ENCODE measurements around the gene OLFML2B. TPM values are rescaled to one million over a fixed set of nuclear protein-coding genes. Genes with fewer than 3 reads are reported as not detected.

OLFML2B gene
- total RNA-seq, 2 donors from 2014 or later: 1.6 to 4.9 TPM

DNA sequence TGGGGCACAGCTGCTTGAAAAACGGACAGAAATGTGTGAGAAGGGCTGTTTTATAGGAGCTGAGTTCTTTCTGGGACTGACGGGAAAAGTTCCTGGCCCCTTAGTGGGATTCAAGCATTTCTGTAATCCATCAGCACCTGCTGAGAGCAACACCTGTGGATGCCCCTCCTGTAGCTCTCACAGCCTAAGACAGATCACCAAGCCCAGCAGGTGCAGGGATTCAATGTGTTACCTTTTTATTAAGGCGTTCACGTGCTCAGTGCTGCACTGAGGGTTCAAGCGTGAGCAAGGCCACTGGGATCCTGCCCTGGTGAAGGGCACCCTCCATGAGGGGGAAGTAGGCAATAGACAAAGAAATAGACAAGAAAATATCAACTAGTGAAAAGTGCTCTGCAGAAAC lies 14.9 kb downstream of the OLFML2B start:
- WGBS, 2 donors: 69 to 86% methylated on average over 5 of the region's 5 CpGs
- TF ChIP-seq, protein P1, sequence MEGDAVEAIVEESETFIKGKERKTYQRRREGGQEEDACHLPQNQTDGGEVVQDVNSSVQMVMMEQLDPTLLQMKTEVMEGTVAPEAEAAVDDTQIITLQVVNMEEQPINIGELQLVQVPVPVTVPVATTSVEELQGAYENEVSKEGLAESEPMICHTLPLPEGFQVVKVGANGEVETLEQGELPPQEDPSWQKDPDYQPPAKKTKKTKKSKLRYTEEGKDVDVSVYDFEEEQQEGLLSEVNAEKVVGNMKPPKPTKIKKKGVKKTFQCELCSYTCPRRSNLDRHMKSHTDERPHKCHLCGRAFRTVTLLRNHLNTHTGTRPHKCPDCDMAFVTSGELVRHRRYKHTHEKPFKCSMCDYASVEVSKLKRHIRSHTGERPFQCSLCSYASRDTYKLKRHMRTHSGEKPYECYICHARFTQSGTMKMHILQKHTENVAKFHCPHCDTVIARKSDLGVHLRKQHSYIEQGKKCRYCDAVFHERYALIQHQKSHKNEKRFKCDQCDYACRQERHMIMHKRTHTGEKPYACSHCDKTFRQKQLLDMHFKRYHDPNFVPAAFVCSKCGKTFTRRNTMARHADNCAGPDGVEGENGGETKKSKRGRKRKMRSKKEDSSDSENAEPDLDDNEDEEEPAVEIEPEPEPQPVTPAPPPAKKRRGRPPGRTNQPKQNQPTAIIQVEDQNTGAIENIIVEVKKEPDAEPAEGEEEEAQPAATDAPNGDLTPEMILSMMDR (IDR thresholded peaks at IDR 0.05): no peak
- TF ChIP-seq POLR2A (IDR thresholded peaks at IDR 0.05): no peak
- intact Hi-C loops (cut with DNase I): no loop called here

DNA sequence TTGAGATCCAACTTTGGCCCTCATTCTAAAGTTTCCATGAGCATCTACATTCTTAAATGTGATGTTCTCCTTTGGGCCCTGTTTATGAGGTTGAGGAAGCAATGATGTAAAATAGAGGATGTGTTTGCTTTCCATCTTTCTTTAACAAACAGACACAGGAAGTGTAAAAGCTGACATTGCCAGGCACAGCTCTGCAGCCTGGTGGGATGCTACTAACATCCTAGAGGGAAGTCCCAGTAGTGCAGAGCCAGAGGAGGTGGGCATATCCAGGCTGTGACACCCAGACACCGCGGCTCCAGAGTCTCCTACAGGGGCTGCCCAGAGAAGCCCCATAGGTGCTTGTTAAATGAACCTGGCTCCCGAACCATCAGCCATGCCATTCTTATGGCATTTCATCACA lies 16.2 kb downstream of the OLFML2B start:
- Histone ChIP-seq H3K36me3 (replicated peaks in 1 of 2; ENCODE audit: insufficient read depth in 1 of 2, low read depth in 2 of 2) (no peaks in the 10 kb centered on the region), H3K27ac (no peak overlapping the region), H3K9me3 (no peaks in the 10 kb centered on the region), H3K27me3 (no peaks in the 10 kb centered on the region), H3K4me1 (peaks cover 17% of the 10 kb centered on the region), H3K4me3 (no peak overlapping the region)
- ATAC-seq (no peak), DNase-seq (no peak)
- 90% methylated on average over 2 to 3 of the region's 3 CpGs for WGBS, 2 donors
- intact Hi-C loops (cut with DNase I): no loop called here
- TF ChIP-seq POLR2A (IDR thresholded peaks at IDR 0.05): no peak
- TF ChIP-seq, protein P1 (IDR thresholded peaks at IDR 0.05): no peak

More for the DNA sequence above, 14.9 kb downstream of the OLFML2B start:
- Histone ChIP-seq H3K9me3 (no peaks in the 10 kb centered on the region), H3K4me1 (peaks cover 17% of the 10 kb centered on the region), H3K27ac (no peak overlapping the region), H3K4me3 (no peak overlapping the region), H3K36me3 (replicated peaks in 1 of 2; ENCODE audit: insufficient read depth in 1 of 2, low read depth in 2 of 2) (no peaks in the 10 kb centered on the region), H3K27me3 (no peaks in the 10 kb centered on the region)
- ATAC-seq: no peak
- no peak for DNase-seq

DNA sequence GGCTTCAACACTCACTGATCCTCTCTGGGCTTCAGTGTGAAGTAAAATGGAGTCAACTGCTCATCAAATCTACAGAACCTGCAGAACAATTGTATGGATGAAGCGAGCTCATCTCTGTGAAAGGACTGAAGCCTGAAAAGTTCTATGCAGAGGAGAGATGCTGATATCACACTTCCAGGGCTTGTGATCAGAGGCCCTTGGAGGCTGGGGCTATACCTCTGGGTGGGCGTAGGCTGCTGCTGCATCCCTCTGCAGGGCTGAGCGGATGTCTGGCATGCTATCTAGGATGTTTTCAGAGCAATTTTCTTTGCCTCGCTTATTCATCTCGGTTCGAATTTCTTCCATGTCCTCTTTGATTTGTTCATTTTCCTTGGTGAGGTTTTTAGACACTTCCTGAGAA lies 17.6 kb downstream of the OLFML2B start:
- DNase-seq (no peak), ATAC-seq (no peak)
- H3K27me3 ChIP-seq: no peaks in the 10 kb centered on the region
- no peak overlapping the region for H3K27ac ChIP-seq
- H3K4me3 ChIP-seq: no peak overlapping the region
- WGBS, 2 donors: 84 to 89% methylated on average over 6 of the region's 6 CpGs
- no peak for TF ChIP-seq POLR2A (IDR thresholded peaks at IDR 0.05)
- TF ChIP-seq, protein P1 (IDR thresholded peaks at IDR 0.05): no peak
- H3K4me1 ChIP-seq: peaks cover 17% of the 10 kb centered on the region
- no peaks in the 10 kb centered on the region for H3K9me3 ChIP-seq
- H3K36me3 ChIP-seq (replicated peaks in 1 of 2; ENCODE audit: insufficient read depth in 1 of 2, low read depth in 2 of 2): no peaks in the 10 kb centered on the region
- intact Hi-C loops (cut with DNase I): no loop called here

DNA sequence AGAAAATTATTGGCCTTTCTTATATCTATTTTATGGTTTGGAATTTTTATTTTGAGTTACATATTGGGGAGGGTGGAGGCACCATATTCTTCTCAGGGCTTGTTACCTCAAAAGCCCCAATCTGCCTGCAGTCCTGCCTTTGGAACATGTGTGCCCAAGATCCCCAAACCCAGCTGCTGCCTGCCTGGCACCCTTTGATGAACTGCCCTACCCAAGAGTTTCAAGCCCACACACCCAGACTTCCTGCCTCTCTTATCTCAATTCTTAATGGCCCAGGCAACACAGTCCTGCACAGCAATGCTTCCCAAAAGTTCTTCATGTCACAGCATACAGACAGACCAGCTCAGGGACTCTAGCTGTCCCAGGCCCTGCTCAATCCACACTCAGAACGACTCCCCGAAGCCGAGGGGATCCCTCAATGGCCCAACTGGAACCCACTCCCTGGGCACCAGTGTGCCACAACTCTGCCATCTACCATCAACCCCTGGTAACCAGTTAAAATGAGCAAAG lies 19.2 kb downstream of the OLFML2B start:
- Histone ChIP-seq H3K4me3 (no peak overlapping the region), H3K27me3 (no peaks in the 10 kb centered on the region), H3K4me1 (peaks cover 3% of the 10 kb centered on the region), H3K36me3 (replicated peaks in 1 of 2; ENCODE audit: insufficient read depth in 1 of 2, low read depth in 2 of 2) (no peaks in the 10 kb centered on the region), H3K27ac (peak overlapping the region in 1 of 4 donors; percentile 65), H3K9me3 (no peaks in the 10 kb centered on the region)
- intact Hi-C loops (cut with DNase I): no loop called here
- DNase-seq: no peak
- ATAC-seq: no peak
- TF ChIP-seq POLR2A (IDR thresholded peaks at IDR 0.05): no peak
- TF ChIP-seq, protein P1 (IDR thresholded peaks at IDR 0.05): no peak
- 64 to 72% methylated on average over 3 of the region's 3 CpGs for WGBS, 2 donors

DNA sequence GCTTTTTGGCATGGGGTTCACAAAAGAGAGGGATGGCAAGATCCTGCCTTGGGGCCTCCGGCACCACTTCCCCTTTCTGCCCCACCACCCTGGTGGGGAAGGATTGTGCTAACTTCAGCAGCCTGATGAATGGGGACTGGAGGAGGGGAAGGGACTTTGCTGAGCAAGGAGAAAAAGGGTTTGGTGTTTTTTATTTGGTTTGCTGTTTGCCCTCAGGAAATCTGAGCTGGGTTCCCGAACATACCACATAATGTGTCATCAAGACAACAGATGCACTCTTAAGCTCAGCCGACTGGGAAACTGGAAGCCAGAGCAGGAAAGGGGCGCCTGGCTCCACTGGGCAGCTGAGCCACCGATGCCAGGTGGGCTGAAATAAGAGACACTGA lies 19.8 kb downstream of the OLFML2B start:
- no peaks in the 10 kb centered on the region for H3K9me3 ChIP-seq
- DNase-seq (peak in 1 of 4 donors; percentile 60), ATAC-seq (no peak)
- peak overlapping the region in 1 of 4 donors; percentile 65 for H3K27ac ChIP-seq
- no peaks in the 10 kb centered on the region for H3K27me3 ChIP-seq
- no peaks in the 10 kb centered on the region for H3K4me1 ChIP-seq
- H3K36me3 ChIP-seq (replicated peaks in 1 of 2; ENCODE audit: insufficient read depth in 1 of 2, low read depth in 2 of 2): no peaks in the 10 kb centered on the region
- 61 to 64% methylated on average over 5 of the region's 5 CpGs for WGBS, 2 donors
- intact Hi-C loops (cut with DNase I): no loop called here
- TF ChIP-seq POLR2A (IDR thresholded peaks at IDR 0.05): peak in 1 of 3 donors; percentile 17
- TF ChIP-seq, protein P1 (IDR thresholded peaks at IDR 0.05): no peak
- H3K4me3 ChIP-seq: no peak overlapping the region
